GM21526 (cell line): ENCODE measurements around the gene AWAT2.
"Not testable (repeated sequence)": the region's sequence is repeated elsewhere in the genome, so short reads cannot be mapped to it uniquely, and the experiment has no call there.

ENCODE experiments used
- ATAC-seq: cut with Tn5 transposase; IDR thresholded peaks from one replicate; pipeline ENCODE4 v1.9.1; 2021; ENCODE audit warnings: moderate library complexity; ENCODE audit not compliant: unreplicated experiment, low FRiP score

AWAT2 gene

DNA sequence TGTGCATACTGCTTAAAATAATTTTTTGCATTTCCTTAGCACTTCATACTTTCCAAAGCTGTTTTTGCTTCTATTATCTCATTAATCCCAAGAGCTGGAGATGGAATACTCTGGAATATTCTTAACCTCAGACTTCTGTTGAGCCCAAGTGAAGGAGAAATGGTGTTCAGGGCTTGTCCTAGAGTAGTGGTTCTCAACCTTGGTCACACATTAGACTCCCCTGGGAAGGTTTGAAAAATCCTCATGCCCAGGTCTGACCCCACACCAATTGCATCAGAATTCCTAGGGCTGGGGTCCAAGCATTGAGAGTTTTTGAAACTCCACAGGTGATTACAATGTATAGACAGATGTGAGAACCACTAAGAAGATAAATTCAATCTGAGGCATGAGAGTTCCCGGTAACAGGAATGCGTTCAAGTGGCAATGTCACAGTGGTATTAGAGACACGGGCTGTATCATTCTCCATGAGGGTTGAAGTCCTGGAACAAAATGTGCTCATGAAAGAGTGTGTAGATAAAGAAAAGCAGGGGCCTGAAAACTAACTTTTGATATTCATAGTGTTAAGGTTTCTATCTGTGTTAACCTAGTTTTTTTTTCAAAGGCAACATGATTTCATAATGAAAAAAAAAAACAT is 47.9 kb downstream of the AWAT2 start:
- no peak for ATAC-seq

DNA sequence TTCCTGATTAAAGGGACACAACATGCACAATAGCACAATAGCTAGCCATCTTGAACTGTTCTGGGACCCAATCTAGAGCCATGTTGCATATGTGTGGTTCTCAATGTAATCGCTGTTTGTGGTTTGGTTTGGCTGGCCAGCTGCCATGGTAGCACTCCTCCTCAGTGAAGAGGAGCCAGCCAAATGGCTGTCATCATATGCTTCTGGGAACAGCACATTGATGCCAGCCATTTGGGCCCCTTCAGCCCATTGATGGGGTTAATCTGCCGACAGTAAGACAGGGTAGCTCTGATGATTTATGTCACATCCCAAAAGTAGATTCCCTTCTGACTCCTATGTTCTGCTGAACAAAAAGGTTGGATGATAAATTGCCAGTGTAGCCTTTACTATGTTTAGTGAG is 48.5 kb downstream of the AWAT2 start:
- ATAC-seq, result no peak

DNA sequence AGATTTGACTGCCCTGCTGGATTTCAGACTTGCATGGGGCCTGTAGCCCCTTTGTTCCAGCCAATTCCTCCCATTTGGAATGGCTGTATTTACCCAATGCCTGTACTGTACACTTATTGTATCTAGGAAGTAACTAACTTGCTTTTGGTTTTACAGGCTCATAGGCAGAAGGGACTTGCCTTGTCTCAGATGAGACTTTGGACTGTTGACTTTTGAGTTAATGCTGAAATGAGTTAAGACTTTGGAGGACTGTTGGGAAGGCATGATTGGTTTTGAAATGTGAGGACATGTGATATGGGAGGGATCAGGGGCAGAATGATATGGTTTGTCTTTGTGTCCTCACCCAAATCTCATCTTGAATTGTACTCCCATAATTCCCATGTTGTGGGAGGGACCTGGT is 51.4 kb downstream of the AWAT2 start:
- not testable (repeated sequence) for ATAC-seq

DNA sequence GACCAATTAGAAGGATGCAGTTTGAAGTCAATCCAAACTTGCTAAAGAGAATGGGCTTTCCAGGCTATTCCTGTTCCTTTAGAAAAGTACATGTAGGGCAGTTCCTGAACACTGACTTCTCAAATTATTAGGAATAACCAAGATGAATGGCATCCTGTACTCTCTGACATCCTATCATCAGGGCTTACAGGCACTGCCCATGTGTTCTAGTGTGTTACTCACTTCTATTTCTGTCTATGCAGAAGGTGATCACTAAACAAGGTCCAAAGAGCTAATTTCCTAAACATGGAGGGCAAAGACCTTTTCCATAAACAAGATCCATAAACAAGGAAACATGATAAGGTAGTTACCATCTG is 53.6 kb downstream of the AWAT2 start:
- no peak for ATAC-seq

DNA sequence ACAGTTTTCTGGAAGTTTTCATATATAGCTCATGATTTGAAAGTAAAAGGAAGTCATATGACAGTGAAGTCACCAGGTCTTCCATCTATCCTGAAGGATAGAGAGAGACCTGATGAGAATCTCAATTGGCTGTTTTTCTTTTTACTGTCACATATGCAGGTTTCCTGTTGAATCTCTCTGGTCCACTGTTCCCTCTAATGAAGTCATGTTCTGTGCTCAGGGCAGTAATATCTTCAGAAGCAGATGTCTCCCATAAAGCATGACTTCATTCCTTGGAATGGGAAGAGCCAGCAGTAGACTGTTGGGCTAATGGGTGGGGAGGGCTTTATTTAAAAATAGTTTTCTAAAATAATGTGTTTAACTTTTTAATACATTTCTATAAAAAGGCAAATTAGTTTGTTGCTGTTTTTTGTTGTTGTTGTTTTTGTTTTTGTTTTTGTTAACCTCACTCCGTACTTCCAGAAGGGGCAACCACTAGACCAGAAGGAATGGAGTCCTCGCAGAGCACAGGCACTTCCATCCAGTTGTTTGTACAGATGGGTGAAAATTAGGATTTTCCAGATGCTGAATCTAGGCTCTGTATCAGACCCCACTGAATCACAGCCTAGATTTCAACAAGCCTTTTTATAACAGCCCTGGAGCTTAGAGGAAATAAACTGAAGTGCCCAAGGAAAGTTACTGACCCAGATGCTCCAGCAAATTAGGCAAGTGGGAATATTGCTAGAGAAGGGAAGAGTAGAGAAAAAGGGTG is 54.2 kb downstream of the AWAT2 start:
- ATAC-seq, result no peak

DNA sequence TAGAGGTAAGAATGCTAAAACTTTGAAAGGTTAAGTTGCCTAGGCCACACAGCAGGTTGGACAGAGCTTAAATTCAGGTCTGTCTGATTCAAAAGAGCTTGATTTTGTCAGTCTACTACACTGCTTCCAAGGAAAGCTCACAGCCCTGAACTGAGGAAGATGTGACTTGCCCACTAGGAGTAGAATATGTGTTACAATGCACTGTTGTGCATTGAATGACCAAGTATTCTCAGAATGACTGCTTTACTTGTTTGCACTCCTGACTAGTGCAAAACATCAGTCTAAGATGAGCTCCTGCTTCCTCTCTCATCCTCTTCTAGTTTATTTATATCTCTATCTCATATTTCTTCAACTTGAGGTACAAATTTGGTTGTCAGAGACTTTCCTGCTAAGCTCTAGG is 56.2 kb downstream of the AWAT2 start:
- ATAC-seq, result no peak

DNA sequence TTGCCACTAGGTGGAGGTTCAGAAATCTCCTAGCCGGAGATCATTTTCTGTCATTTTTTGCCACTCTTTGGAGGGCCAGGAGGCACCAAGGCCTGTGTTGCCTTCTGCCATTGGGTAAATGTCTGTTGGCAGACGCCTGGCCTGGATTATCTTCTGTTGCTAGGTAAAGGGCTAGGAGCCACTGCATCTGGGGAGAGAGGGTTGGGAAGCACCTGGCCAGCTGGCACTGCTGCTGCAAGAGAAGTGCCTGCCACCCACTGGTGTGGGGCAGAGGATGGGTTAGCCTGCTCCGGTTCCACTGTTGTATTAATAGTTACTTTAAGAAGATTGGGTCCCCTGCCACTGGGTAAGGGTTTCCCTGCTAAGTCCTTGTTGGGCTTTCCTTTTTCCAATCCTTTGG is 58.1 kb downstream of the AWAT2 start:
- ATAC-seq, result no peak
